ENCODE data around the gene CD300C. TPM values are rescaled to one million over a fixed set of nuclear protein-coding genes. Genes with fewer than 3 reads are reported as not detected.

Gene CD300C
- total RNA-seq, 1 donor from 2014 or later = not detected

- no peak for TF ChIP-seq CTCF (IDR thresholded peaks at IDR 0.05; ENCODE audit: unreplicated experiment)
- H3K4me1 Mint-ChIP-seq = no peaks in the 10 kb centered on the region
- H3K27me3 Mint-ChIP-seq (ENCODE audit: low read depth) = peaks cover 13% of the 10 kb centered on the region
- no peaks in the 10 kb centered on the region for H3K36me3 Mint-ChIP-seq
- no peak overlapping the region for H3K4me3 Mint-ChIP-seq
- no peaks in the 10 kb centered on the region for H3K9me3 Mint-ChIP-seq
- no peak for DNase-seq (ENCODE audit: low spot score in 2 of 2, unreplicated experiment in 2 of 2)
- no peak overlapping the region for H3K27ac Mint-ChIP-seq
Observed at GRCh38 chr17:74547264-74547663, 1.3 kb upstream of the CD300C start.

- Mint-ChIP-seq H3K9me3 (no peaks in the 10 kb centered on the region), H3K27me3 (ENCODE audit: low read depth) (peaks cover 13% of the 10 kb centered on the region), H3K27ac (no peak overlapping the region), H3K36me3 (no peaks in the 10 kb centered on the region), H3K4me1 (no peaks in the 10 kb centered on the region), H3K4me3 (no peak overlapping the region)
- no peak for TF ChIP-seq CTCF (IDR thresholded peaks at IDR 0.05; ENCODE audit: unreplicated experiment)
- no peak for DNase-seq (ENCODE audit: low spot score in 2 of 2, unreplicated experiment in 2 of 2)
Observed at GRCh38 chr17:74546586-74546985, 671 bp upstream of the CD300C start.

- no peak for TF ChIP-seq CTCF (IDR thresholded peaks at IDR 0.05; ENCODE audit: unreplicated experiment)
- H3K27ac Mint-ChIP-seq = no peak overlapping the region
- H3K27me3 Mint-ChIP-seq (ENCODE audit: low read depth) = peaks cover 20% of the 10 kb centered on the region
- no peaks in the 10 kb centered on the region for H3K36me3 Mint-ChIP-seq
- H3K9me3 Mint-ChIP-seq = no peaks in the 10 kb centered on the region
- H3K4me3 Mint-ChIP-seq = no peak overlapping the region
- no peak for DNase-seq (ENCODE audit: low spot score in 2 of 2, unreplicated experiment in 2 of 2)
- H3K4me1 Mint-ChIP-seq = no peaks in the 10 kb centered on the region
Observed at GRCh38 chr17:74544991-74545842, 698 bp downstream of the CD300C start.

GRCh38 chr17:74543891-74544760 lies 1.8 kb downstream of the CD300C start:
- Mint-ChIP-seq H3K27me3 (ENCODE audit: low read depth) (peaks cover 24% of the 10 kb centered on the region), H3K27ac (no peak overlapping the region)
- DNase-seq (ENCODE audit: low spot score in 2 of 2, unreplicated experiment in 2 of 2) = no peak

GRCh38 chr17:74543406-74543805 lies 2.5 kb downstream of the CD300C start:
- no peaks in the 10 kb centered on the region for H3K9me3 Mint-ChIP-seq
- no peak overlapping the region for H3K4me3 Mint-ChIP-seq
- H3K27me3 Mint-ChIP-seq (ENCODE audit: low read depth) = peaks cover 26% of the 10 kb centered on the region
- TF ChIP-seq CTCF (IDR thresholded peaks at IDR 0.05; ENCODE audit: unreplicated experiment) = no peak
- DNase-seq (ENCODE audit: low spot score in 2 of 2, unreplicated experiment in 2 of 2) = no peak
- H3K27ac Mint-ChIP-seq = no peak overlapping the region
- H3K36me3 Mint-ChIP-seq = no peaks in the 10 kb centered on the region
- no peaks in the 10 kb centered on the region for H3K4me1 Mint-ChIP-seq

More at GRCh38 chr17:74543891-74544760, 1.8 kb downstream of the CD300C start:
- Mint-ChIP-seq H3K4me3 (no peak overlapping the region), H3K36me3 (no peaks in the 10 kb centered on the region), H3K9me3 (no peaks in the 10 kb centered on the region), H3K4me1 (no peaks in the 10 kb centered on the region)
- no peak for TF ChIP-seq CTCF (IDR thresholded peaks at IDR 0.05; ENCODE audit: unreplicated experiment)

Data from mesothelial cell of epicardium (in vitro differentiated cells).